OCI-LY3 (cell line): ENCODE data around the gene KDM1A.
"Not testable (repeated sequence)": the region's sequence is repeated elsewhere in the genome, so short reads cannot be mapped to it uniquely, and the experiment has no call there.

Experiments
- CTCF ChIP-seq: fragments of 200-600, 300-600 bp; sonication (generic); IDR thresholded peaks from 2 replicates; pipeline ENCODE4 v1.5.1; 2014; ENCODE audit warnings: antibody characterized with exemption, low read length, low read depth
- EZH2phosphoT487 ChIP-seq: fragments of 200-600 bp; shearing (Covaris generic); IDR thresholded peaks from 2 replicates; pipeline ENCODE4 v1.6.1; 2018; ENCODE audit warnings: antibody characterized with exemption, mixed run types, low read depth

DNA sequence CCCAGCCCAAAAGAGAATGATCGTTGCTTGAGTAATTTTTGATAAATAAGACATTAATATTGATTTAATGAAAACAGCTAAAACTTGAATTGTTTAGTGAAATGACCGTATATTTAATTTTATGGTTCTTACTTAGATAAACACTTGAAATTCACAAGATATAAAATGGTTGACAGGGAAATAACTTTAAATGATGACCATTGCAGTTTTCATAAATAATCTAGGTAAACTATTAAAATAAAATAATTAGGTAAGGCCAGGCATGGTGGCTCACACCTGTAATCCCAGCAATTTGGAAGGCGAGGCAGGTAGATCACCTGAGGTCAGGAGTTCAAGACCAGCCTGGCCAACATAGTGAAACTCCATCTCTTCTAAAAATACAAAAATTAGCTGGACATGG, 26.9 kb upstream of the KDM1A start:
- not testable (repeated sequence) for TF ChIP-seq CTCF, EZH2phosphoT487
